Measurements from ENCODE around the gene CYSLTR2. TPM values are rescaled to one million over a fixed set of nuclear protein-coding genes. Genes with fewer than 3 reads are reported as not detected.

CYSLTR2 gene
- total RNA-seq, 1 donor from 2014 or later: 1.1 TPM

- no peak for DNase-seq
Observed at GRCh38 chr13:48746821-48747220, 93.1 kb downstream of the CYSLTR2 start.

- no peak for DNase-seq
Observed at GRCh38 chr13:48748681-48749080, 95.0 kb downstream of the CYSLTR2 start.

- DNase-seq: no peak
Observed at GRCh38 chr13:48749144-48749543, 95.4 kb downstream of the CYSLTR2 start.

- DNase-seq: peak; percentile 47
Observed at GRCh38 chr13:48749699-48750473, 96.2 kb downstream of the CYSLTR2 start.

GRCh38 chr13:48750588-48751383 lies 97.1 kb downstream of the CYSLTR2 start:
- no peak for DNase-seq

- no peak for DNase-seq
Observed at GRCh38 chr13:48760626-48761025, 106.9 kb downstream of the CYSLTR2 start.

Other genes starting within 250 kb of the CYSLTR2 start
- 15.4 TPM for gene LPAR6, start 240.8 kb upstream of the CYSLTR2 start, total RNA-seq
- 45.2 TPM for gene RCBTB2, start 120.8 kb upstream of the CYSLTR2 start, total RNA-seq

Measured in occipital lobe (tissue), 2 donors.